NCI-H1930 (cell line): ENCODE results near the gene ZNF222.

ENCODE experiments used
- DNase-seq, 2 experiments: peaks; one replicate each; lab custom pipeline; 2025; lab: John Stamatoyannopoulos, UW

The ZNF222 gene

DNA sequence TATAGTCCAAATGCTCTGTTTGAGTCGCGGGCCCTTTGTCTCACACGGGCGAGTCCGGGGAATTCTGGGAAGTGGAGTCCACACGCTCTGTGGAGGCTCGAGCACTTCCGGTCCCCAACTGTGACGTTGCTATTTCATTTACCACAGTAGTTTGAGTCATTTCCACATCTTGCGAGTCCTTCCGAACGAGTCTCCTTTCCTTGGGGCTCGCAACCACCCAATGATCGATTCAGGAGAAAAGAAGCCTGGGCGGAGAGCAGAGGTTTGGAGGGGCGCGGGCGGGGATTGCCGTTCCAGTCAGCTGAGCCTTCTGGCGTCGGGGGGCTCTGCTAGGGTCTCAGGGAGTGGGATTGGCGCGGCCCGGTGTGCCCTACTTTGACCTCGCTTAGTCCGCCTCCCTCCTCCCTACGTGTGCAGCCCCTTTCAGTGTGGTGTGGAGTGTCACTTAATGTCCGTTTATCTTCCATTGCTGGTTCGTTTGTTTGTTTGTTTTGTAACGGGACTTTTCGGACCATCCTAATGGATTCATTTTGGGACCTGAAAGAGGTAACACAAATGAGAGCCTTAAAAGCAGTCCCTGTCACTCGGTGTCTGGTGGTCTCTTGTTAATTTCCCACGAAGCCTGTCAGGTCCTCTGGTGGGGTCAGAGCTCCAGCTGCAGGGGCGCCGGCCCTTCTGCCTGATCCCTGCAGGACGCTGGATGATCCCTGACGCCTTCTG, at the start of gene ZNF222:
ZNF222 (plus strand) TSS at position 163 of the 720 bp plus-strand sequence; CDS start at position 221, 58 bp downstream.
- DNase-seq = peak; percentile 53 to 81

DNA sequence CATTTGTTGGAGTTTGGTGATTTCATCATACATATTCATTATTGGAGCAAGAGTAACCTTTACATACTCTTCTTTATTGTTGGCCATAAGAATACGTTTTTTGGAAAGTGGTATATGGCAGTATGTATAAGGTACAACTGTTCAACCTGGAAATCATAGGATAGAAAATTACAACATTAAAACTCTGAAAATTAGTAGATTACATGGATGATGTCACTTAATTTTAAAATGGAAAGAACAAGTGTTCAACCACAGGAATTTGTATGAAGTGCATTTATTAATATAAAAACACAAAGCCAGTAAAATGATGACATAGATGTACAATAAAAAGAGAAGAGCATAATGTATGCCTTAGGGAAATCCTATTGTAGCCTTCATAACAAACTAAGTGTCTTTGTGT, 48.4 kb upstream of the ZNF222 start:
- no peak for DNase-seq

DNA sequence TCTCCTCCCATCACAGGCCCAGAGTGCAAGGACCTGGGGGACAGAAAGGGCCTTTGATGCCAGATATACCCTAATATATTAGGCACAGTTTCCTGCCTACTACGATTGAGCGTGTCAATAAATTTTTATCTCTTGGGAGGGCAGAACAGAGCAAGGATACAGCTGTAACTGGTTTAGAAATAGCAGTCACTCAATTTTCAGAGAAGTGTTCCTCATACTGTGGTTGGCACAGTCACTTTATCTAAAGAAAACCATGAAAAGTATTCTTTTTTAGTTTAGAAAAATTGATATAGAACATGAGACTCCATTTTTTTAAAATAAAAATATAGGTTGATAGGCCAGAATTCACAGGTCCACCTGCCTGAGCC, 41.7 kb upstream of the ZNF222 start:
- DNase-seq = no peak

DNA sequence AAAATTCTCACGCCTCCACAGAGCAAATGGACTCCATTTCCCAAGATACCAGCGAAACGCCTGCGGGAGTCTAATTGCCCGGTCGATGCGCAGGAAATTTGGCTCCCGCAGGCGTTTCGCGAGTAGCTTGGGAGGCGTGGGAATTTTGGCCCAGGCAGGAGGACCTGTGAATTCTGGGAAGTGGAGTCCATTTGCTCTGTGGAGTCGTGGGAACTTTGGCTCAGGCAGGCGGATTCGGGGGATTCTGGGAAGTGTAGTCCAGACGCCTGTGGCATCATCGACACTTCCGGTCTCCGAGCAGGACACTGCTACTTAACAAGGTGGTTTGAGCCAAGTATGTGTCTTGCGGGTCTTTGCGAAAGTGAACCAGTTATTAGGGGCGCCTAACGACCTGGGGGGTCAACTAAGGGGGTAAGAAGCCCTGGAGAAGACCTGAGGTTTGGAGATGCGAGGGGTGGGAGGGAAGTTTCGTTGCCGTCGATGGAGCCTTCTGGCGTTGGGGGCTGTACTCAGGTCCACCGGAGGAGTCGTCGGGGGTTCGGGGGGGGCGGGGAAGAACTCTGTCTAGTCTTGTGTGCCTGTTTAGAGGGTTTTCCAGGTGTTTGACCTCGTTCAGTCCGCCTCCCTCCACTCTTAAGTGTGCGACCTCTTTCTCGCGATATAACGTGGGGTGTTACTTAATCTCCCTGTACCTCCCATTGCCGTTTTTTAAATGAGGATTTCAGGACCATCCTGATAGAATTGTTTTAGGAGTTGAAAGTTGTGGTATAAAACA, 41.1 kb upstream of the ZNF222 start, which contains the start of gene ZNF155:
ZNF155 (plus strand) TSS at position 277 of the 775 bp plus-strand sequence. CDS start 4,356 bp downstream, outside the sequence.
- DNase-seq = peak; percentile 97 to 98

DNA sequence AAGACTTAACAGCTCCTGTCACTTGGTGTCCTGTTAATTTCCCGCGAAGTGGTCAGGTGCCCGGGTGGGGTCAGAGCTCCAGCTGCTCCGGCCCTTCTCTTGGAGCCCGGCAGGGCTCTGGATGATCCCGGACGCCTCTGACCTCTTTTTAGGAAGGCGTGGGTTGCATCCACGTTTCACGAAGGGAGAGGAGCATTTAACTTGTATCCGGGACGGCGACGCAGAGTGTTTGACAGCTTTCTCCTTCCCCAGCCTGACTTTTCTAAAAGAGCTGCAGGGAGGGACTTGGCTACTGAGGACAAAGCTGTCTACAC, 40.5 kb upstream of the ZNF222 start:
- no peak for DNase-seq

DNA sequence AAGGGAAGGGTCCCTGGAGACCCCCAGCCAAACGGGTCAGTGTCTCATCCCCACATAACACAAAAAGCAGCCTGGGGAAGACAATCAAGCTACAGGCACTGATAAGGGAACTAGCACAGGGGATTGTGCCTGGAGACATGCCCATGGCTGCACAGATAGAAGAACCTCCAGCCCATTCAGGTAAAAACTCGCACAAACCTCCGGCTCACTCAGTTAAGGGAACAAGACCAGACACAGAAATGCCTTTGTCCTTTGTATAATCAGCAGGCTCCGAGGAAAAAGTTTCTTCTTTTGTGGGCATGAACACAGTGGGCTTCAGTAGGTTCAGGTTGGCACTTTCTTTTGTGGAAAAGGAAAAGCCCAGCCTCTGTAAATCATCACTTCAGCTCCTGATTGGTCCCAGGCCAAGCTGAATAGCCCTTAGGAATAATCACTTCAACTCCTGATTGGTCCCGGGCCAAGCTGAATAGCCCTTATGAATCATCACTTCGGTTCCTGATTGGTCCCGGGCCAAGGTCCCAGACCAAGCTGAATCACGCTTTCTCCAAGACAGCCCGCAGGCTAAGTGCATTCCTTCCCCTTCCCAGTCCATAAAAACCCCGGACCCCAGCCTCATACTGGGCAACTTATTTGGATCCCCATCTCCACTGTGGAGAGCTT, 27.4 kb upstream of the ZNF222 start:
- no peak for DNase-seq

DNA sequence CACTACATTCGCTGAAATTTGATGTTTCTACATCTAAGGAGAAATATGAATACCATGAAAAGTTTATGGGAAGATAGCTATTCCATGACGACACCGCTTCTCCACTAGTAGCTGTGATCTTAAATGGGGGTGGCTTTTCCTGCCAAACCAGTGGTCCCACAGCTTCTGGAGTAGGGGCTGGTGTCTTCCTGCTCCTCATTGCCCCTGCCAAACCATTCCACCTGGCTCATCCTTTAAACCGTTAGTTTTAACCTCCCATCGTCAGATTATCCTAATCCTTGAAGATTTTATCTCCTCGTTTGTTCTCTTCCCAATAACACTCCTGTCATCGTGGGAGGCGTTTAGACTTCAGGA, 23.0 kb upstream of the ZNF222 start:
- no peak for DNase-seq

DNA sequence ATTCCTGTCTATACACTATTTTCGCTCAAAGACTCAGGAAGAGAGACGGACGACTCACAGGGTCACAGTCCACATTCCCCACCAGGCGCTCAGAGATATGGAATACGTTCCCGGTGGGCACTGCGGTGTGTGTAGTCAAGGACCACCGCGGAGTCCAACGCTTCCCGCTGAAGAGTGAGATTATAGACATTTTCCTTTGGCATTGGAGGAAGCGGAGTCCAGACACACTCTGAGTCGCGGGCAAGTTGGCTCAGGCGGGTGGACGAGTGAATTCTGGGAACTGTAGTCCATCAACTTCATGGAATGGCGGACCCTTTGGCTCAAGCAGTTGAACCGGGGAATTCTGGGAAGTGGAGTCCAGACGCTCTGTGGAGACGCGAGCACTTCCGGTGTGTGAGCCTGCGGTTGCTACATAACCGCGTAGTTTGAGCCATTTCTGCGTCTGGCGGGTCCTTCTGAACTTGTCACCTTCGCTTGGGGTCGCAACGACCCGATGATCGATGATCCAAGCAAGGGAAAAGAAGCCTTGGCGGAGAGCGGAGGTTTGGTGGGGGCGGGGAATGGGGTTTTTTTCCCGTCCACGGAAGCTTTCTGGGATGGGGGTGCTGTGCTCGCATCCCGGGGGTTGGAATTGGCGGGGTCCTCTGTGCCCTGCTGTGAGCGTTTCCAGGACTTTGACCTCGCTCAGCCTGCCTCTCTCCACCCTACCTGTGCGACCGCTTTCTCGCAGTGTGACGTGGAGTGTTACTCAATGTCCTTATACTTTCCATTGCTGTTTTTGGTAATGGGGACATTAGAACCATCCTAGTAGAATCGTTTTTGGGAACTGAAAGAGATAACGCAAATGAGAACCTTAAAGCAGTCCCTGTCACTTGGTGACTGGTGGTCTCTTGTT, 22.4 kb upstream of the ZNF222 start, which contains the start of gene ZNF230:
ZNF230 (plus strand) TSS at position 392 of the 895 bp plus-strand sequence. CDS start 4,122 bp downstream, outside the sequence.
- peak; percentile 92 to 95 for DNase-seq

DNA sequence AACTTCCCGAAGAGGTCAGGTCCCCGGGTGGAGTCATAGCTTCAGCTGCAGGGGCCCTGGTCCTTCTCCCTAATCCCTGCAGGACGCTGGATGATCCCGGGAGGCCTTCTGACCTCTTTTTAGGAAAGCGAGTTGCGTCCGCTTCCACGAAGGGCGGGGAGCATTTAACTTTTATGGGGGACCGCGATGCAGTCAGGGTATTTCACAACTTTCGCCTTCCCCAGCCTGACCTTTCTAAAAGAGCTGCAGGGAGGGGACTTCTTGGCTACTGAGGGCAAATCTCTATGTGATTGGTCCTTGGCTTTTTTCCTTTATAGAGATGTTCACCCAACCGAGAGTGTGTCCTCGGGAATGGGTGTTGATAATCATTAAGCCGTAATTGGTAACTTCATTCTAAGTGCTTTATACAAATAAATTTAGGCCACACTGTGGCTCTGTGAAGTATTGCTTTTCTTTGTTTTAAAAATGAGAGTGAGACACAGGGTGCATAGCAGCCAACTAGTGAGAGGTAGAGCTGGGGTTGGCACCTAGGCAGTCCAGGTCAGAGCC, 21.6 kb upstream of the ZNF222 start:
- no peak for DNase-seq

DNA sequence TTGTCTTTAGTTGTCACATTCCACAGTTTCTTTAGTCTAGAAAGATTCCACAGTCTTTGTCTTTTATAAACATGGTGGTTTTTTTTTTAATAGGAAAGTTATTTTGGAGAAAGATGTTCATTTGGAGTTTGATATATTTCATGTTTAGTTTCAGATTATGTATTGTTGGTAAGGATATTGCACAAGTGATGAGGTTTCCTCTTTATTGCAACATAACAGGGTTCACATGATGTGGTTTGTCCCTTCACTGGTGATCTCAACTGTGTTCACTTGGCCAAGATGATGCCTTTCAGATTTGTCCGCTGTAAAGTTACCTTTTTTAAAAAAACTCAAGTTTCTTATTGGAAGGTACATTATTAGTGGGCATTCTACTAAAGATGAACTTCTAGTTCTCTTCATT, 19.2 kb upstream of the ZNF222 start:
- no peak for DNase-seq

DNA sequence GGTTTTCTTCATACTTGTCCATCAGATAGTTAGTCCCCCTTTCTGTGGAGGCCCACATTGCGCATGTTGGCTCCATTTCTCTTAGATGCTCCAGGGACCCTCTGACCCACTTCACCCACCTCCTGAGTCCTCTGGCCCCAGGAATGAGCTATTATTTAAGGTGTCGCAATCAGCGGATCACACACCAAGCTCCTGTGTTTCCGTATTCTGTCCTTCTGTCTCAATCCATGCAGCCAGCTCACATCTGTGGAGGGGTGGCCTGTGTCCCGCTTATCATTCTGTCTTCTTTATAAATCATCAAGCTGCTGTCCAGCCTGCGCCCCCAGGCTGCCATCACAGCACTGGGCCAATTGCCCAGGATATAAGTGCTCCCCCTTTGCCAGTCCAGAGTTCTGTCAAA, 17.7 kb upstream of the ZNF222 start:
- no peak for DNase-seq

DNA sequence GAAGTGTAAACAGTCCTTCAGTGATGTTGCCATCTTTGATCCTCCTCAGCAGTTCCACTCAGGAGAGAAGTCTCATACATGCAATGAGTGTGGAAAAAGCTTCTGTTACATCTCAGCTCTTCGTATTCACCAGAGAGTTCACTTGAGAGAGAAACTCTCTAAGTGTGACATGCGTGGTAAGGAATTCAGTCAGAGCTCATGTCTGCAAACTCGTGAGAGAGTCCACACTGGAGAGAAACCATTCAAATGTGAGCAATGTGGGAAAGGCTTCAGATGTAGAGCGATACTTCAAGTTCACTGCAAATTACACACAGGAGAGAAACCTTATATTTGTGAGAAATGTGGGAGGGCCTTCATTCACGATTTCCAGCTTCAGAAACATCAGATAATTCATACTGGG, 14.7 kb upstream of the ZNF222 start:
- DNase-seq = no peak

DNA sequence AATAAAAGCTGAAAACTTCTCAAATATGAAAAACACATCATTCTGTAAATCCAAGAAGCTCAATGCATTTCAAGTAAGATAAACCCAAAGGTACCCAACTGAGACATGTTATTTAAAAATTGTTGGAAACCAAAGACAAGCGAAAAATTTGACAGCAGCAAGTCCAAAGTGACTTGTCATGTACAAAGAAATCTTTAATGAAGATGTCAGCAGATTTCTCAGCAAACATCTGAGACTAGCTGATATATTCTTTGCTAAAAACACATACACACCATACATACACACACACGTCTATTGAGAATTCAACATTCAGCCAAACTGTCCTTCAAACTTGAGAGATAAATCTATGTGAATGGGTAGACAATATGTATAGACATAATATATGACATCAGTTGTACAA, 5.7 kb upstream of the ZNF222 start:
- no peak for DNase-seq

DNA sequence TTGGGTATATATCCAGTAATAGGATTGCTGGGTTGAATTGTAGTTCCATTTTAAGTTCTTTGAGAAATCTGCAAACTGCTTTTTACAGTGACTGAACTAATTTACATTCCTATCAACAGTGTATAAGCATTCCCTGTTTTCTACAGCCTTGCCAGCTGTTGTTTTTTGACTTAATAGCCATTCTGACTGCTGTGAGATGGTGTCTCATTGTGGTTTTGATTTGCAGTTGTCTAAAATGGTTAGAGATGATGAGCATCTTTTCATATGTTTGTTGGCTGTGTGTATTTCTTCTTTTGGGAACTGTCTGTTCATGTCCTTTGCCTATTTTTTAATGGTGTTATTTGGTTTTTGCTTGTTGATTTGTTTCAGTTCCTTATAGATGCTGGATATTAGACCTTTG, 4.0 kb upstream of the ZNF222 start:
- no peak for DNase-seq

DNA sequence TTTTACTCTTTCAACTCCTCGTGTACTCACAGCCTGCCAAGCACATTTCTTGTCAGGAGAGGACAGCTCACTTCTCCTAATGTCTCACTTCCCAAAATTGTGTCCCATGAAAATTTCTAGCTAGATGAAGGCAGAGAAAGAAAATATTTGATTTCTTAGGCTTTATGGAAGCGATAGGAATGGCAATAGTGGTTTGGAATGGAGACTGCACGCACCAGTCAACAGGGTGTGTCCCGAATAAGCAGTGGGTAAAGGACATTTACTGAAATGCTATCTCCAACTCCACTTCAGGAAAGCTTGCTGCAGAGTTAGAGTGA, 321 bp upstream of the ZNF222 start:
- DNase-seq = no peak

DNA sequence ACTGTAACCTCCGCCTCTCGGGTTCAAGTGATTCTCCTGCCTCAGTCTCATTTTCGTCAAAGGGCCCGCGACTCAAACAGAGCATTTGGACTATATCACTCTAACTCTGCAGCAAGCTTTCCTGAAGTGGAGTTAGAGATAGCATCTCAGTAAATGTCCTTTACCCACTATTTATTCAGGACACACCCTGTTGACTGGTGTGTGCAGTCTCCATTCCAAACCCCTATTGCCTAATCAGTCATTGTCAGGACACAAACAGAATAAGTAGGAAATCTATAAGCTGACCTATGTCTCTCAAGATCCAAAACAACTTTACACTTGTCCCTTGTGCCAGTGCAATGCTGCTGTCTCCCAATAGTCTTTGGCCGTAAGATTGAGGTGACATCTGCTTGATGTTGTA, 1.4 kb downstream of the ZNF222 start:
- no peak for DNase-seq

DNA sequence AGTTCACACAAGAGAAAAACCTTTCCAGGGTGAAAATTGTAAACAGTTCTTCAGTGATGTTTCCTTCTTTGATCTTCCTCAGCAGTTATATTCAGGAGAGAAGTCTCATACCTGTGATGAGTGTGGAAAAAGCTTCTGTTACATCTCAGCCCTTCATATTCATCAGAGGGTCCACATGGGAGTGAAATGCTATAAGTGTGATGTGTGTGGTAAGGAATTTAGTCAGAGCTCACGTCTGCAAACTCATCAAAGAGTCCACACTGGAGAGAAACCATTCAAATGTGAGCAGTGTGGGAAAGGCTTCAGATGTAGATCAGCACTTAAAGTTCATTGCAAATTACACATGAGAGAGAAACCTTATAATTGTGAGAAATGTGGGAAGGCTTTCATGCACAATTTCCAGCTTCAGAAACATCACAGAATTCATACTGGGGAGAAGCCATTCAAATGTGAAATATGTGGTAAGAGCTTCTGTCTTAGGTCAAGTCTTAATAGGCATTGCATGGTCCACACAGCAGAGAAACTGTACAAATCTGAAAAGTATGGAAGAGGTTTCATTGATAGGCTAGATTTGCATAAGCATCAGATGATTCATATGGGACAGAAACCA, 6.9 kb downstream of the ZNF222 start:
- DNase-seq = no peak

DNA sequence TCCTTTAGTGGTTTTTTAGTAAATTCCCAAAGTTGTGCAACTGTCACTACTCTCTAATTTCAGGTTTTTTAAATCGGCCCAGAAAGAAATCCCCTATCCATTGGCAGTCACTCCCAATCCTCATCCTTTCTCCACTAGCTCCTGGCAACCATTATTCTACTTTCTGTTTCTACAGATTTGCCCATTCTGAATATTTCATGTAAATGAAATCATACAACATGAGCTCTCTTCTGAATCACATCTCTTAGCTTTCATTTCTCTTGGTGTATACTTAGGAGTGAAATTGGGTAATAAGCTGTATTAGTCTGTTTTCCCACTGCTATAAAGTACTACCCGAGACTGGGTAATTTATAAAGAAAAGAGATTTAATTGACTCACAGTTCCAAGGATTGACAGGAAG, 17.0 kb downstream of the ZNF222 start:
- DNase-seq = no peak

DNA sequence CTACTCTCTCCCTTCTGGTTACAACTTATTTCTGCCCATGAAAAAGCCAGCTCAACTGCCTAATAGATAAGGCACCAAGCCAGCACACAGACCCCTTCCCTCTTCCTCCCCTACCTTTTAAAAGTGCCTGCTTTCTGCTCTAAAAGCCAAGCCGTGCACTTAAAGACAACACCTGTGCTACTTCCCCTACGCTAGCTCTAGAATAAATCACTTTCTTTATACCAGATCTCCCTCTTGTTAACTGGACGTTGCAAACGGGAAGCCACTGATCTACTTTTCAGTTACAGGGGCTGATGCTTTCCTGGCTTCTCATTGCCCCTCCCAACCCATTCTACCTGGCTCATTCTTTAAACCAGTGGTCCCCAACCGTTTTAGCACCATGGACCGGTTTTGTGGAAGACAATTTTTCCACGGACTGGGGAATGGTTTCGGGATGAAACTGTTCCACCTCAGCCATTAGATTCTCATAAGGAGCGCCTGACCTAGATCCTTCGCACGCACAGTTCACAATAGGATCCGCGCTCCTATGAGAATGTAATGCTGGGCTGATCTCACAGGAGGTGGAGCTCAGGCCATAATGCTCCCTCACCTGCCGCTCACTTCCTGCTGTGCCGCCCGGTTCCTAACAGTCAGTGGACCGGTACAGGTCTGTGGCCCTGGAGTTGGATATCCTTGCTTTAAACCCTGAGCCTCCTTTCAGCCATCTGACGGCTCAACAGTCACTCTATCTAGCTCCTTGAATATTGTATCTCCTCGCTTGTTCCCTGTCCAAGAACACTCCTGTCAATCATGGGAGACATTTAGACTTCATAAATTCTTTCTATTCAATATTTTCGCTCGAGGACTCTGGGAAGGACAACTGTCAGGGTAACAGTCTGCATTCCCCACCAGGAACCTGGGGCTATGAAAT, 25.8 kb downstream of the ZNF222 start:
- peak; percentile 73 to 74 for DNase-seq

DNA sequence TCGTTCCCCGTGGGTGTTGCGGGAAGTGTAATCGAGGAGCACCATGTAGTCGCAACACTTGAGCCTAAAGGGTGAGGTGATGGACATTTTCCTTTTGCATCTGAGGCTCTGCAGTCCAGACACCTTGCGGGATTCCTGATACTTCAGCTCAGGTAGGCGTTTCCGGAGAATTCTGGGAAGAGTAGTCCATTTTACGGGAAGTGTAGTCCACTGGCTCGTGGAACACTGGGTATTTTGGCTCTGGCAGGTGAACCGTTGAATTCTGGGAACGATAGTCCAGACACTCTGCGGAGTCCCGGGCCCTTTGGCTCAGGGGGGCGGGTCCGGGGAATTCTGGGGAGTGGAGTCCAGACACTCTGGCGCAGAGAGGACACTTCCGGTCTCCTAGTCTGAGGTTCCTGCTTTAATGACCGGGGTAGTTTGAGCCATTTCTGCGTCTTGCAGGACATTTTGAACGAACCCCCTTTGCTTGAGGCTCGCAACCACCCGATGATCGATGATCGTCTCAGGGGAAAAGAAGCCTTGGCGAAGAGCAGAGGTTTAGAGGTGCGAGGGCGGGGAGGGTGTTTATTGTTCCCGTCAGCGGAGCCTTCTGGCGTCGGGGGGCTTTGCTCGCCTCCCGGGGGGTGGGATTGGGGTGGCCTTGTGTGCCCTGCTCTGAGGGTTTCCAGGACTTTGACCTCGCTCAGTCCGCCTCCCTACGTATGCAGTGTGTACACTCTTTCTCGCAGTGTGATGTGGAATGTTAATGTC, 26.6 kb downstream of the ZNF222 start, which contains the start of gene ZNF223:
ZNF223 (plus strand) TSS at position 387 of the 753 bp plus-strand sequence. CDS start 3,141 bp downstream, outside the sequence.
- DNase-seq = peak; percentile 98
